ENCODE measurements around the gene SH3RF1.

SH3RF1 gene

GRCh38 chr4:169266661-169267060 lies 4.1 kb downstream of the SH3RF1 start:
- H3K4me2 ChIP-seq: no peak overlapping the region

GRCh38 chr4:169266081-169266480 lies 4.7 kb downstream of the SH3RF1 start:
- peaks cover 18% of the 10 kb centered on the region for H4K20me1 ChIP-seq
- H3K36me3 ChIP-seq: peaks cover 34% of the 10 kb centered on the region
- H3K4me1 ChIP-seq: peaks cover 32% of the 10 kb centered on the region
- H3K4me3 ChIP-seq: no peak overlapping the region
- H3K9me3 ChIP-seq: no peaks in the 10 kb centered on the region
- H3K27ac ChIP-seq: no peak overlapping the region
- TF ChIP-seq Cebpa-rat (IDR thresholded peaks at IDR 0.05): no peak
- no peak overlapping the region for H3K9ac ChIP-seq
- H3K27me3 ChIP-seq: no peaks in the 10 kb centered on the region
- H3K4me2 ChIP-seq: no peak overlapping the region

More at GRCh38 chr4:169266661-169267060, 4.1 kb downstream of the SH3RF1 start:
- Histone ChIP-seq H3K9me3 (no peaks in the 10 kb centered on the region), H3K36me3 (peaks cover 30% of the 10 kb centered on the region), H3K27ac (no peak overlapping the region), H3K4me3 (no peak overlapping the region), H4K20me1 (peaks cover 15% of the 10 kb centered on the region), H3K27me3 (no peaks in the 10 kb centered on the region), H3K4me1 (peaks cover 34% of the 10 kb centered on the region), H3K9ac (no peak overlapping the region)
- no peak for TF ChIP-seq Cebpa-rat (IDR thresholded peaks at IDR 0.05)

- H3K4me1 ChIP-seq: peaks cover 26% of the 10 kb centered on the region
- no peak overlapping the region for H3K27ac ChIP-seq
- peaks cover 35% of the 10 kb centered on the region for H3K36me3 ChIP-seq
- H3K4me3 ChIP-seq: no peak overlapping the region
- no peaks in the 10 kb centered on the region for H3K9me3 ChIP-seq
- H4K20me1 ChIP-seq: peaks cover 29% of the 10 kb centered on the region
- H3K4me2 ChIP-seq: no peak overlapping the region
- no peak overlapping the region for H3K9ac ChIP-seq
- no peaks in the 10 kb centered on the region for H3K27me3 ChIP-seq
- TF ChIP-seq Cebpa-rat (IDR thresholded peaks at IDR 0.05): no peak
Observed at GRCh38 chr4:169263791-169264392, 6.9 kb downstream of the SH3RF1 start.

GRCh38 chr4:169260217-169260866 lies 10.4 kb downstream of the SH3RF1 start:
- Histone ChIP-seq H3K27me3 (no peaks in the 10 kb centered on the region), H4K20me1 (peaks cover 47% of the 10 kb centered on the region; the same call in 1 of the 2 replicates), H3K27ac (no peak overlapping the region), H3K4me1 (0 out of 2 replicates have a peak, but pooled peaks cover 5% of the 10 kb centered on the region), H3K36me3 (peaks cover 30% of the 10 kb centered on the region), H3K9me3 (no peaks in the 10 kb centered on the region), H3K4me3 (no peak overlapping the region), H3K9ac (no peak overlapping the region), H3K4me2 (no peak overlapping the region)
- TF ChIP-seq Cebpa-rat (IDR thresholded peaks at IDR 0.05): no peak

- Histone ChIP-seq H4K20me1 (peaks cover 47% of the 10 kb centered on the region; the same call in 1 of the 2 replicates), H3K4me1 (0 out of 2 replicates have a peak, but pooled peaks cover 5% of the 10 kb centered on the region), H3K4me2 (no peak overlapping the region), H3K4me3 (no peak overlapping the region), H3K9me3 (no peaks in the 10 kb centered on the region), H3K27ac (no peak overlapping the region), H3K36me3 (peaks cover 22% of the 10 kb centered on the region), H3K9ac (no peak overlapping the region), H3K27me3 (no peaks in the 10 kb centered on the region)
- TF ChIP-seq Cebpa-rat (IDR thresholded peaks at IDR 0.05): no peak
Observed at GRCh38 chr4:169259271-169259670, 11.5 kb downstream of the SH3RF1 start.

- Histone ChIP-seq H3K4me2 (no peak overlapping the region), H3K4me1 (peaks cover 12% of the 10 kb centered on the region), H3K4me3 (no peak overlapping the region)
Observed at GRCh38 chr4:169258141-169258540, 12.6 kb downstream of the SH3RF1 start.

GRCh38 chr4:169256856-169257761 lies 13.6 kb downstream of the SH3RF1 start:
- TF ChIP-seq Cebpa-rat (IDR thresholded peaks at IDR 0.05): no peak
- peaks cover 21% of the 10 kb centered on the region for H3K4me1 ChIP-seq
- H4K20me1 ChIP-seq: peaks cover 60% of the 10 kb centered on the region; the same call in 1 of the 2 replicates
- no peak overlapping the region for H3K4me3 ChIP-seq
- no peak overlapping the region for H3K4me2 ChIP-seq
- H3K9ac ChIP-seq: no peak overlapping the region
- H3K36me3 ChIP-seq: peaks cover 5% of the 10 kb centered on the region
- H3K27me3 ChIP-seq: no peaks in the 10 kb centered on the region
- H3K27ac ChIP-seq: no peak overlapping the region
- no peaks in the 10 kb centered on the region for H3K9me3 ChIP-seq

More at GRCh38 chr4:169258141-169258540, 12.6 kb downstream of the SH3RF1 start:
- no peaks in the 10 kb centered on the region for H3K27me3 ChIP-seq
- peaks cover 10% of the 10 kb centered on the region for H3K36me3 ChIP-seq
- H3K9me3 ChIP-seq: no peaks in the 10 kb centered on the region
- peaks cover 53% of the 10 kb centered on the region; the same call in 1 of the 2 replicates for H4K20me1 ChIP-seq
- no peak overlapping the region for H3K9ac ChIP-seq
- TF ChIP-seq Cebpa-rat (IDR thresholded peaks at IDR 0.05): no peak
- no peak overlapping the region for H3K27ac ChIP-seq

- peaks cover 19% of the 10 kb centered on the region for H3K4me1 ChIP-seq
- no peak overlapping the region for H3K4me2 ChIP-seq
- TF ChIP-seq Cebpa-rat (IDR thresholded peaks at IDR 0.05): no peak
- H3K27ac ChIP-seq: no peak overlapping the region
- H4K20me1 ChIP-seq: peaks cover 58% of the 10 kb centered on the region; the same call in 1 of the 2 replicates
- H3K27me3 ChIP-seq: no peaks in the 10 kb centered on the region
- no peaks in the 10 kb centered on the region for H3K9me3 ChIP-seq
- H3K4me3 ChIP-seq: no peak overlapping the region
- no peak overlapping the region for H3K9ac ChIP-seq
- peaks cover 2% of the 10 kb centered on the region for H3K36me3 ChIP-seq
Observed at GRCh38 chr4:169256101-169256612, 14.6 kb downstream of the SH3RF1 start.

GRCh38 chr4:169254546-169254983 lies 16.2 kb downstream of the SH3RF1 start:
- Histone ChIP-seq H3K36me3 (no peaks in the 10 kb centered on the region), H3K9ac (no peak overlapping the region), H3K4me1 (peaks cover 16% of the 10 kb centered on the region), H4K20me1 (peaks cover 42% of the 10 kb centered on the region; the same call in 1 of the 2 replicates), H3K9me3 (no peaks in the 10 kb centered on the region), H3K27ac (no peak overlapping the region), H3K27me3 (no peaks in the 10 kb centered on the region), H3K4me2 (no peak overlapping the region), H3K4me3 (no peak overlapping the region)
- no peak for TF ChIP-seq Cebpa-rat (IDR thresholded peaks at IDR 0.05)

Data from BLaER1 (cell line).